ENCODE measurements around the gene IWS1. TPM values are rescaled to one million over a fixed set of nuclear protein-coding genes. Genes with fewer than 3 reads are reported as not detected.
"Not testable (repeated sequence)": the region's sequence is repeated elsewhere in the genome, so short reads cannot be mapped to it uniquely, and the experiment has no call there.

Gene IWS1
- polyA plus RNA-seq, 2 of the 4 experiments (the other 2 are of a cell fraction), result 56.6 to 69.1 TPM

DNA sequence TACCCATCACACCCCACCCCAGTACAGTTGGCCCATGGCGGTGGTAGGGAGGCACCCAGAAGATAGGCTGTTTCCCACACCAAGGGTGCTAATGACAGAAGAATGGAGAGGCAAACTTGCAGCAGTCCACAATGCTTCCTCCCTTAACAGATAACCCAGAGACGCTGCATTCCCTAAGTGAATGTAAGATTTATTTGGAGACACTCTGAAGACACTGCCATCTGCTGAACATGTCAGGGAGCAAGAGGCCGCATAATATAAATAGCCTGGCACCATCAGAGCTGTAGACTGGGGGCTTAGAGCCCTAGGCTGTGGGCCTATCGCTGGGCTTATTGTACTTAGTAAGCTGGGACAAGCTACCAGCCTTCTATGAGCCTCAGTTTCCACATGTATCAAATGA lies 2.2 kb upstream of the IWS1 start:
- 67% methylated on average over 4 of the region's 4 CpGs for WGBS (ENCODE audit: missing lambda C conversion rate)
- Histone ChIP-seq H3K4me3 (no peak overlapping the region), H3K4me2 (no peak overlapping the region), H3K4me1 (peaks cover 23% of the 10 kb centered on the region), H3K27ac (no peak overlapping the region), H3K9me3 (0 out of 3 replicates have a peak, but pooled peaks cover 6% of the 10 kb centered on the region)
- ATAC-seq (no peak), DNase-seq (ENCODE audit: low read depth in 1 of 2, low spot score in 1 of 2) (no peak), FAIRE-seq (no peak)
- POLR2A ChIA-PET, result no interaction called here
- CTCF ChIA-PET, result no interaction called here
- TF ChIP-seq SREBF2 (IDR thresholded peaks at IDR 0.05), result no peak
- no peak for TF ChIP-seq MAZ (IDR thresholded peaks at IDR 0.05; ENCODE audit: borderline replicate concordance, low read depth, low read length)
- no peak for TF ChIP-seq CBX2 (IDR thresholded peaks at IDR 0.05; ENCODE audit: borderline replicate concordance, low read depth)
- TF ChIP-seq, protein P1, sequence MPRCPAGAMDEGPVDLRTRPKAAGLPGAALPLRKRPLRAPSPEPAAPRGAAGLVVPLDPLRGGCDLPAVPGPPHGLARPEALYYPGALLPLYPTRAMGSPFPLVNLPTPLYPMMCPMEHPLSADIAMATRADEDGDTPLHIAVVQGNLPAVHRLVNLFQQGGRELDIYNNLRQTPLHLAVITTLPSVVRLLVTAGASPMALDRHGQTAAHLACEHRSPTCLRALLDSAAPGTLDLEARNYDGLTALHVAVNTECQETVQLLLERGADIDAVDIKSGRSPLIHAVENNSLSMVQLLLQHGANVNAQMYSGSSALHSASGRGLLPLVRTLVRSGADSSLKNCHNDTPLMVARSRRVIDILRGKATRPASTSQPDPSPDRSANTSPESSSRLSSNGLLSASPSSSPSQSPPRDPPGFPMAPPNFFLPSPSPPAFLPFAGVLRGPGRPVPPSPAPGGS (IDR thresholded peaks at IDR 0.05), result no peak
- no peak for TF ChIP-seq MAFK (IDR thresholded peaks at IDR 0.05; ENCODE audit: partially characterized antibody)
- no peak for TF ChIP-seq HDAC2 (IDR thresholded peaks at IDR 0.05)
- no peak for TF ChIP-seq MYC (IDR thresholded peaks at IDR 0.05; ENCODE audit: borderline replicate concordance, low read length)
- TF ChIP-seq NPAS2 (CRISPR knock-in tag; IDR thresholded peaks at IDR 0.05; ENCODE audit: borderline replicate concordance), result no peak

DNA sequence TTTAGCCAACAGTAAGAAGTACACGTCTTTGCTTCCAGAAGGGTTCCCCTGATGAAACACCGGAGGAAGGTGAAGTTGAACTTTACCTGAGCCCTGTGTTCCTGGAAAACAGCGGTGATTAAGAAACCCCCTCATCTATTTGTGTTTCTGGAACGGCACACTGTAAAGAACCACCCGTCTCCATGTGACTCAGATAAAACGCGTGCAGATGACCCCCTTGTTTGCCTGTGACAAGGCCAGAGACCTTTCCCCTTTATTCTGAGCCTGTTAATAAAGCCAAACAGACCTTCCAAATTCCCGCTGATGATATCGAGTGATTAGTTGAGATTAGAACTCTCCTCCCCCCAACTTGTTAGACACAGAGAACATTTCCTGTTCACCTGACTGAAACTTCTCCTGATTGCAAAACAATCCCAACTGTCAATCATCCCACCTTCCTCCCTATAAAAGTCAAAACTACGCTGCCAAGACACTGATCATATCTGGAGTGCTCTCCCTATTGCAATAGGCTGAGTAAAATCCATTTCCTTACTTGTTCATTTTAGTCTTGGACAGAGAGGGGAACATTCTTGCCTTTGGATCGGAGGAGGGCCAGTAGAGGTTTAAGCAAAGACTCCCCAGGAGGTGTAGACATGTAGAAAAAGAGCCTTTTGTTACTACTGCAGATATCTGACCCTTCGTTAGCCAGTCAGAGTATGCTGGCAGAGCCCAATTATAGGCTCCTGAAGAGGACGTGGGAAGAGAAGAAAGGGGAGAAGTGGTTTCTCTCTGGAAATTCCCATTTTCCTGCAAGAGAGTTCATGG lies 914 bp upstream of the IWS1 start:
- peak; percentile 13 to 25 for ATAC-seq
- 35% methylated on average over 13 of the region's 13 CpGs for WGBS (ENCODE audit: missing lambda C conversion rate)
- no peak for FAIRE-seq
- peak in 1 of 2 experiments; percentile 26 for DNase-seq (ENCODE audit: low read depth in 1 of 2, low spot score in 1 of 2)
- ChIA-PET CTCF (interaction anchor here (0.9 to 1.2 kb wide), 3 partner anchors 22 to 123 kb away, joined by 3 read pairs; no protein-coding TSS in a partner anchor), POLR2A (interaction anchor here (0.6 to 1.6 kb wide), 15 partner anchors 9 to 284 kb away, joined by 3 to 25 read pairs (median 5); partner anchors contain the start of genes MYO7B and WDR33)
- H3K4me2 ChIP-seq, result peak overlapping the region; percentile 73
- H3K4me3 ChIP-seq, result peak overlapping the region; percentile 99
- H3K27ac ChIP-seq, result peak overlapping the region; percentile 96 to 100
- TF ChIP-seq JUN (IDR thresholded peaks at IDR 0.05) (peak in 1 of 2 experiments; percentile 14; a peak in 1 of 5 replicates), CEBPB (IDR thresholded peaks at IDR 0.05) (peak; percentile 59 to 78; a peak in 3 of 4 replicates), HOXB5 (CRISPR knock-in tag; IDR thresholded peaks at IDR 0.05) (no peak)
- H3K4me1 ChIP-seq, result peaks cover 27% of the 10 kb centered on the region
- 0 out of 3 replicates have a peak, but pooled peaks cover 6% of the 10 kb centered on the region for H3K9me3 ChIP-seq

DNA sequence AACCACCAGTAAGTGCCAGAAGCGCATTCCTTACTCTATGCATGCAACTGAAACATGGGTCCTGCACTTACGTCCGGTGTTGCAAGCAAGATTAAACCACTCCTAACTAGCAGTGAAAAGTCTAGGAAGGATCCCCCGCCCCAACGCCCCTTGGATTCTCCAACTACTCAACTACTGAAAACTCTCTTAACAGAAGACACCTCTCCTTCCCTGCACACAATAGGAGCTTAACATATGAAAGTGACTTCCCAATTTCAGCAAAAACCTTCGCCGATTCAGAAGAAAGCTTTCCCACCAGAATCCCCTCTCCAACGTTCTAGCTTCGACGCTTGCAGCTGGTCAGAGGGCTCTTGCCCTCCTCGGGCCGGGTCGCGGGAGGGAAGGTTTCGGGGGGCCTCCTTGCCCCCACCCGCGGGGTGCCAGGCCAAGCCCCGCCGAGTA lies 578 bp downstream of the IWS1 start:
- peak in 1 of 2 experiments; percentile 42; a peak in 3 of 6 replicates for ATAC-seq
- ChIA-PET CTCF (interaction anchor here (1.0 to 1.2 kb wide), 3 partner anchors 21 to 171 kb away, joined by 3 read pairs; no protein-coding TSS in a partner anchor), POLR2A (interaction anchor here (1.0 to 1.6 kb wide), 8 partner anchors 7 to 285 kb away, joined by 3 to 11 read pairs (median 4); partner anchors contain the start of genes MYO7B and WDR33)
- peak; percentile 14 to 26 for DNase-seq (ENCODE audit: low read depth in 1 of 2, low spot score in 1 of 2)
- TF ChIP-seq HOXB5 (CRISPR knock-in tag; IDR thresholded peaks at IDR 0.05) (no peak), SREBF2 (IDR thresholded peaks at IDR 0.05) (no peak), FOSL2 (IDR thresholded peaks at IDR 0.05) (no peak), FOSL2 (CRISPR knock-in tag; IDR thresholded peaks at IDR 0.05) (no peak), CHD4 (IDR thresholded peaks at IDR 0.05; ENCODE audit: borderline replicate concordance) (no peak), HOXA7 (CRISPR knock-in tag; IDR thresholded peaks at IDR 0.05) (no peak), MAZ (IDR thresholded peaks at IDR 0.05; ENCODE audit: borderline replicate concordance, low read depth, low read length) (no peak), GATA3 (IDR thresholded peaks at IDR 0.05; ENCODE audit: borderline replicate concordance) (no peak), CBX2 (IDR thresholded peaks at IDR 0.05; ENCODE audit: borderline replicate concordance, low read depth) (no peak), HEYL (CRISPR knock-in tag; IDR thresholded peaks at IDR 0.05) (no peak), PHF8 (IDR thresholded peaks at IDR 0.05; ENCODE audit: borderline replicate concordance, low read depth) (no peak)
- H3K27ac ChIP-seq, result peak overlapping the region; percentile 96 to 100
- WGBS (ENCODE audit: missing lambda C conversion rate), result under 1% methylated on average over 13 of the region's 19 CpGs
- H3K4me2 ChIP-seq, result peak overlapping the region; percentile 93
- peaks cover 27% of the 10 kb centered on the region for H3K4me1 ChIP-seq
- H3K9me3 ChIP-seq, result 0 out of 3 replicates have a peak, but pooled peaks cover 6% of the 10 kb centered on the region
- FAIRE-seq, result no peak
- peak overlapping the region; percentile 99 for H3K4me3 ChIP-seq

DNA sequence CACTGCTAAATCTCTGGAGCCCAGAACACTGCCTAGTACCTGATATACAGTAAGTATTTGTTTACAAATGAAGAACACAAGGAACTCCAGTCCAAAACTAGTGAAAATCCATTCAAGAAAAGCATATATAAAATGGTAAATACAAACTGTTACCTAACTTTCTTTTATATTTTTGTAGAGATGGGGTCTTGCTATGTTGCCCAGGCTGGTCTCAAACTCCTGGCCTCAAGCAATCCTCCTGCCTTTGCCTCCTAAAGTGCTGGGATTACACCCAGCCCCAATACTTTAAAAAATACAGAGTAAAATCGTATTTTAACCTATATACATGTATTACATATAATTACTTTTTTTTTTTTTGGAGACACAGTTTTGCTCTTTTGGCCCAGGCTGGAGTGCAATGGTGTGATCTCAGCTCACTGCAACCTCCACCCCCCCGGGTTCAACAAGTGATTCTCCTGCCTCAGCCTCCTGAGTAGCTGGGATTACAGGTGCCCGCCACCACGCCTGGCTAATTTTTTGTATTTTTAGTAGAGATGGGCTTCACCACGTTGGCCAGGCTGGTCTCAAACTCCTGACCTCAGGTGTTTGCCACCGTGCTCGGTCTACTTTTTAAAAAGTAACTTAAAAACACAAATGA lies 2.0 kb downstream of the IWS1 start:
- Histone ChIP-seq H3K4me2 (peak overlapping the region; percentile 93), H3K4me1 (peaks cover 27% of the 10 kb centered on the region)
- ATAC-seq; H3K4me3 ChIP-seq; H3K9me3 ChIP-seq; H3K27ac ChIP-seq; DNase-seq (ENCODE audit: low read depth in 1 of 2, low spot score in 1 of 2); POLR2A ChIA-PET; FAIRE-seq: not testable (repeated sequence)
- CTCF ChIA-PET, result interaction anchor here (0.6 kb wide), 1 partner anchor 100 kb away, joined by 3 read pairs; no protein-coding TSS in a partner anchor
- 93% methylated on average over 7 of the region's 7 CpGs for WGBS (ENCODE audit: missing lambda C conversion rate)

Data from A549 (cell line).